Chondrocyte (in vitro differentiated cells): ENCODE measurements around the gene NPSR1. TPM values are rescaled to one million over a fixed set of nuclear protein-coding genes. Genes with fewer than 3 reads are reported as not detected.

ENCODE experiments used
- DNase-seq: peaks from one replicate; pipeline ENCODE4 v3.0.0; 2021; ENCODE audit warnings: mixed read lengths, low spot score
- H3K27ac Mint-ChIP-seq: one replicate; pipeline ENCODE4 v1.8.0; 2021; ENCODE audit warnings: mild to moderate bottlenecking, moderate library complexity, mixed read lengths; ENCODE audit not compliant: unreplicated experiment
- H3K27me3 Mint-ChIP-seq: 2 replicates; pipeline ENCODE4 v1.8.0; 2021; ENCODE audit warnings: low read depth, mixed read lengths
- H3K36me3 Mint-ChIP-seq: 2 replicates; pipeline ENCODE4 v1.8.0; 2021; ENCODE audit warnings: low read depth, mixed read lengths
- H3K4me1 Mint-ChIP-seq: 2 replicates; pipeline ENCODE4 v1.8.0; 2021; ENCODE audit warnings: low read depth, mild to moderate bottlenecking, mixed read lengths
- H3K4me3 Mint-ChIP-seq: one replicate; pipeline ENCODE4 v1.8.0; 2021; ENCODE audit warnings: mild to moderate bottlenecking, moderate library complexity, mixed read lengths; ENCODE audit not compliant: unreplicated experiment
- H3K9me3 Mint-ChIP-seq: 2 replicates; pipeline ENCODE4 v1.8.0; 2021; ENCODE audit warnings: low read depth, mixed read lengths
- CTCF ChIP-seq: fragments of 200-600 bp; sonication (generic); IDR thresholded peaks from 2 replicates; pipeline ENCODE4 v1.5.0; 2021; ENCODE audit warnings: antibody characterized with exemption, mild to moderate bottlenecking, moderate library complexity
- total RNA-seq: library from RNA; stranded (reverse); gene quantifications from 3 replicates; pipeline ENCODE4 v1.2.1, GENCODE V29; 2021

The NPSR1 gene
- total RNA-seq, 1 donor from 2014 or later, result not detected

GRCh38 chr7:34652809-34653208, 5.2 kb upstream of the NPSR1 start:
- no peak for TF ChIP-seq CTCF
- no peak for DNase-seq
- no peak overlapping the region for H3K27ac Mint-ChIP-seq
- H3K4me3 Mint-ChIP-seq, result no peak overlapping the region
- H3K27me3 Mint-ChIP-seq, result peaks cover 2% of the 10 kb centered on the region
- no peaks in the 10 kb centered on the region for H3K4me1 Mint-ChIP-seq
- H3K36me3 Mint-ChIP-seq, result no peaks in the 10 kb centered on the region
- peaks cover 15% of the 10 kb centered on the region for H3K9me3 Mint-ChIP-seq

DNA sequence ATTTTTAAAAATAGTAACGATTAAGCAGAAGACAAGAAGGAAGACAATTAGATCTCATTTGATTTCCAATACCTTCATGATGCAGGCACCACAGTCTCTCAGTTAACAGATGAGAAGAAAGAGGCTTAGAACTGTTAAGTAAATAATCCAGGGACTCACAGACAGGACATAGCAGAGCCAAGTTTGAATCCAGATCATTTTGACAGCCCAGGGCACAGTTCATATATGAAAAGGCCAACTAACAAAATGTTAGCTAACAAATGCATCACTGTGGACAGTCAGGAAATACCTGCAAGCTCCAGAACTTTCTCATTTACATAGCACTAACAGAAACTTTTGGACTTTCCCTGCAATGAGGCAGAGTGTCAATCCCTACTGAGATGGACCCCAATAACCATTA, 4.2 kb upstream of the NPSR1 start:
- Mint-ChIP-seq H3K27ac (no peak overlapping the region), H3K36me3 (no peaks in the 10 kb centered on the region), H3K4me1 (no peaks in the 10 kb centered on the region), H3K9me3 (peaks cover 15% of the 10 kb centered on the region), H3K27me3 (peaks cover 2% of the 10 kb centered on the region), H3K4me3 (no peak overlapping the region)
- no peak for DNase-seq
- TF ChIP-seq CTCF, result no peak

GRCh38 chr7:34655384-34655783, 2.6 kb upstream of the NPSR1 start:
- no peaks in the 10 kb centered on the region for H3K36me3 Mint-ChIP-seq

GRCh38 chr7:34656041-34656440, 2.0 kb upstream of the NPSR1 start:
- peaks cover 4% of the 10 kb centered on the region for H3K9me3 Mint-ChIP-seq
- TF ChIP-seq CTCF, result no peak
- H3K36me3 Mint-ChIP-seq, result no peaks in the 10 kb centered on the region
- H3K4me3 Mint-ChIP-seq, result no peak overlapping the region
- no peak overlapping the region for H3K27ac Mint-ChIP-seq
- peaks cover 9% of the 10 kb centered on the region for H3K27me3 Mint-ChIP-seq
- no peaks in the 10 kb centered on the region for H3K4me1 Mint-ChIP-seq
- DNase-seq, result no peak

More at GRCh38 chr7:34655384-34655783, 2.6 kb upstream of the NPSR1 start:
- no peaks in the 10 kb centered on the region for H3K4me1 Mint-ChIP-seq
- TF ChIP-seq CTCF, result no peak
- no peak for DNase-seq
- H3K27me3 Mint-ChIP-seq, result peaks cover 4% of the 10 kb centered on the region
- no peak overlapping the region for H3K27ac Mint-ChIP-seq
- no peak overlapping the region for H3K4me3 Mint-ChIP-seq
- peaks cover 9% of the 10 kb centered on the region for H3K9me3 Mint-ChIP-seq

DNA sequence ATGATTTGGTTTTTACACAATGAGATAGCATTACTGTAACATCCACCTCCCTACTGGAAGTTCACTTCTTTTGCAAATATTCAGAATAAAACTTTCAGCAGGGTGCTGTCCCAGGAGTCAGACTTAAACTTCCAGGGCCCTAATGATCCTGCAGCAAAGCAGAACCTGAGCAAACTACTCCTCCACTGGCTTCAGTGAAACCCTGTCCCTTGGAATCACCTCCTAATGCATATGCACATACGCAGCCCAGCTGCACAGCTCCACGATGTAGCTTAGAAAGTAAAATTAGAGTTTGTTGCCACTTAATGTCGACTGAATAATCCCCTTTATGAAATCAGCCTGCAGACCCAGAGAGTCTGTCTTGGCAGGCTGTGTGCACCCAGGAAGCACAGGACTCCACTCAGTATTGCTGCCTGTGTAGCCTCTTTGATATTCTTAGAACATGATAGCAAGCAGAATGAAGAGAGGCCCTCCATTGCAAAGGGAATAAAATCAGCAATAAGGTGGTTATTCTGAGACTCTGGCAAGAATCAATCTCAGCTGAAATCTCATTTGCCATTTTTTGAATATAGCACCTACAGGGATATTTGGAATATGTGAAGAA, 1.6 kb downstream of the NPSR1 start:
- no peak for TF ChIP-seq CTCF
- no peak for DNase-seq
- peaks cover 4% of the 10 kb centered on the region for H3K9me3 Mint-ChIP-seq
- H3K27me3 Mint-ChIP-seq, result peaks cover 23% of the 10 kb centered on the region
- H3K27ac Mint-ChIP-seq, result no peak overlapping the region
- H3K4me3 Mint-ChIP-seq, result no peak overlapping the region
- no peaks in the 10 kb centered on the region for H3K4me1 Mint-ChIP-seq
- H3K36me3 Mint-ChIP-seq, result no peaks in the 10 kb centered on the region
